Cardiac septum (tissue), 1 donor: ENCODE measurements around the gene CNP. TPM values are rescaled to one million over a fixed set of nuclear protein-coding genes. Genes with fewer than 3 reads are reported as not detected.
"Not testable (repeated sequence)": the region's sequence is repeated elsewhere in the genome, so short reads cannot be mapped to it uniquely, and the experiment has no call there.

ENCODE experiments used
- DNase-seq: peaks from one replicate; pipeline ENCODE4 v3.0.0-alpha.2; 2020; ENCODE audit warnings: low spot score
- intact Hi-C: fragments of 100-400 bp; cut with DNase I; formaldehyde crosslinking; loops from one replicate; pipeline ENCODE4 v1.14.0; 2022
- long read RNA-seq: library from polyadenylated mRNA; unstranded; transcript quantifications from one replicate; pipeline ENCODE4 v2.0.0, GENCODE V29; 2021
- total RNA-seq: library from RNA; stranded (reverse); fragmentation: NEBNext Ultra II Directional; extraction: Animal tissue kit (Norgen Biotek cat#: 25700); gene quantifications from one replicate; pipeline ENCODE4 v1.2.1, GENCODE V29; 2021
- donor health status: DM: no; HTN: no; CAD: no.

CNP gene
- total RNA-seq, result 24.2 TPM
- long read RNA-seq, full-length matches to known transcripts, result 43 of 51 reads
- long read RNA-seq, partial matches to known transcripts, result 3 of 51 reads
- long read RNA-seq, other reads (novel, unspliced or antisense), result 5 of 51 reads

DNA sequence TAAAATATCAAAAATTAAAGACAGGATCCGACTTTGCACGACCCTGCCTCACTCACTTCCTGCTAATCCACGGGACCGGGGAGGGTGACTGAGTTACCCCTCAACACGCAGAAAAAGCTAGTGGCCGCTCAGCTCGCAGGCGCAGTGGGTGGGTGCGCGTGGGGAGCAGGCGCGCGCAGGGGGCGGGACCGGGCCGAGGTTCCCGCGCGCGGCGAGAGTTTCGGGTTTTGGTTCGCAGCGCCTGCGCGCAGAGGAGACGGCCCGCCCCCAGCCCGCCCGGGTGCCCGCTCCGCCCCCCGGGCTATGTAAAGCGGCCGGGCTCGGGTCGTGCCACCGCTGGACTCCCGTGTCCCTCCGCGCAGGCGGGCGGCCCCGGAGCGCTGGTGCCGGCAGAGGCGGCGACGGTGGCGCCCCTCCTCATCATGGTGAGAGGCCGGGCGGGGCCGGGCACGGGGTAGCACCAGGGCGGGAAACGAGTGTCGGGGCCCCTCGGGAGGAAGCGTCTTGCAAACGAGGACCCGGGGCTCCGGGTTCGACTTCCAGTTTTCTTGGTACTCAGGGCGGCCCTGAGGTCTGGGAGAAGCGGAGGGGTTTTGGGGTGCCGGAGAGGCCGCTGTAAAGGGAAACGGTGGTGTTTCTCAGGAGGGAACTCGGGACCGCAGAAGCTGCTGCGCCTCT is at the start of gene CNP:
TSS of gene CNP (plus strand) at position 333 of the 678 bp plus-strand sequence. CDS start at position 423, 90 bp downstream.
- peak; percentile 96 for DNase-seq
- intact Hi-C loops, result loop anchor here (2.0 kb wide), 1 partner anchor 54 kb away; the partner anchor contains the start of gene NKIRAS2

DNA sequence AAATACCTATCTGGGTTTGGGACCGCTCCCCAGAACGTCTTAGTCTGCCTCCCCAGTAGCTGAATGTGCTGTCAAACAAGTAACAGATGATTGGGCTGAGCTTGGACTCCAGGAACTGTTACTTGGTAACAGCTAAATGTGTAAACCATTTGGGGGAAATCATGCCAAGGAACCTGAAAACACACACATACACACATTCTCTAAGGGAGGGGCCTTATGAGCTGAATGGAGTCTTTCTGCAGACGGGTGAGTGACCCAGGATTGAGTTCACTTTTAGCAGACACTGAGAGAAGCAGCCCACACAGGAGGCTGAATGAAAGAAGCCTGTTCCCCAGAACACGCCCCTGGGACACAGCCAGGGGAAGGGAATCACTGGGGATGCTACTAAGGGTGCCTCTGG is 49.4 kb upstream of the CNP start:
- intact Hi-C loops, result loop anchor here (10.0 kb wide), 1 partner anchor 62 kb away; no protein-coding TSS in a partner anchor
- DNase-seq, result no peak

DNA sequence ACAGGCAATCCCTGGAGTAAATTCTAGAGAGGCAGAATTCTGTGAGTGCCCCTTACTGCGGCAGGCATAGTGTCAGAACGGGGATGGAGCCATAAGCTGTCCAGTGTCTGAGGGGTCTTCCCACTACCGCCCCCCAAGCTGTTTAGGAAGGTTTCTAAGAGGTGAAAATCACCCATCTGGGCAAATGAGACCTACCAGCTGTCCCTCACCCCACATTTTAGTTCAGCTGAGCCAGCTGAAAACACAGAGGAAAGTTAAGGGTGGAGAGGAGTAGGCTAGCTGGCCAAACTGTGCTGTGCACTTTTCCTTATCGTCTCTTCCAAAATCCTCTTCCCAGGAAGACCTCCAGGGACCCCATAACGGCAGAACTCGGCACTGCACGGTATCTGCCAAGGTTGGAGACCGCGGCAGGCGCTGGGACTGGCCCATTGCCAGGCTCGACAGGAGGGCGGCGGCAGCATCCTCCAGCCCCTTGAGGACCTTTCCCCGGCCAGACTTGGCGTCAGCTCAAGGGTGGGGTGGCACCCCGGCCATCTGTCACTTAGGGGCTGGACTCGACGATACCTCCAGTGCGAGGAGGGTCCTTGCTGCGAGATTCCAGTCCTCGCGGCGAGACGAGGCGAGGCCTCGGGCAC is 48.8 kb upstream of the CNP start:
- intact Hi-C loops, result loop anchor here (10.0 kb wide), 1 partner anchor 63 kb away; no protein-coding TSS in a partner anchor
- DNase-seq, result no peak

DNA sequence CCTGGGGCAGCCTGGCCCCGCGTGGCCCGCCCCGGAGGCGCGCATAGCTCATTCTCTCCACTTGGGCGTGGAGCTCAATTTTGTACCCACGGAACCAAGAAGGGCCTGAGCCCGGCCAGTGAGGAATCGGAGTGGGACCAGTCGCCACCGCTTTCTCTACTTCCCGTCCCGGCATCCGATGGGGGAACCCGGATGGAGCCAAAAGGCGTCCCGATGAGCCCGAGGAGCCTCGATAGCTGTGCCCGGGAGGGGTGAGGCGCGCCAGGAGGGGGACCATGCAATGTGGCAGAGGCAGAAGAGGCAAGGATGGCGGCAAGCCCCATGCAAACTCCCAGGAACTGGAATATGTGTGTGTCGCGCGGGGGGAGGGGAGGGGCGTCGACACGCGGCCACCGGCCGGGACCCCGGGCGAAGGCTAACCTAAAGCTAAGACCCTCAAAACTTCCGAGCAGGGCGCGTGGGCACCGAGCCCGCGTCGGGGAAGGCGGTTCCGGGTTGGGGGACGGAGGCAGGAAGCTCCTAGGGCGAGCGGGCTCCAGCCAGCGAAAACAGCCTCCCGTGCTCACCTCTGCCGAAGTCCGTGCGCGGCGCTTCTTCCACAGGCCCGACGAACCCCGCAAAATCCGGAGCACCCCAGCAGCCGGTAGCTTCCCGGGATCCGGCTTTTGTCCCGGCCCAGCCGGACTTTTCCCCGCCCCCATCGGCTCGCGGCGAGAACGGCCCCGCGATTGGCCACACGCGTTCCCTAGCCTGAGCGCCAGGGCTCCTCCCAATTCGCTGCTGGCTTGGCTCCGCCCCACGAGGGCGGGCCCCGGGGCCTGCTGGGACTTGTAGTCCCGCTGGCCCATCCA is 48.1 kb upstream of the CNP start, which contains the start of gene ACLY:
TSS of gene ACLY (minus strand) at position 638 of the 851 bp plus-strand sequence. CDS start 5,078 bp downstream, outside the sequence.
- intact Hi-C loops, result loop anchor here (1.0 to 10.0 kb wide), 2 partner anchors 12 to 64 kb away; partner anchors contain the start of gene ODAD4
- DNase-seq, result peak; percentile 99

DNA sequence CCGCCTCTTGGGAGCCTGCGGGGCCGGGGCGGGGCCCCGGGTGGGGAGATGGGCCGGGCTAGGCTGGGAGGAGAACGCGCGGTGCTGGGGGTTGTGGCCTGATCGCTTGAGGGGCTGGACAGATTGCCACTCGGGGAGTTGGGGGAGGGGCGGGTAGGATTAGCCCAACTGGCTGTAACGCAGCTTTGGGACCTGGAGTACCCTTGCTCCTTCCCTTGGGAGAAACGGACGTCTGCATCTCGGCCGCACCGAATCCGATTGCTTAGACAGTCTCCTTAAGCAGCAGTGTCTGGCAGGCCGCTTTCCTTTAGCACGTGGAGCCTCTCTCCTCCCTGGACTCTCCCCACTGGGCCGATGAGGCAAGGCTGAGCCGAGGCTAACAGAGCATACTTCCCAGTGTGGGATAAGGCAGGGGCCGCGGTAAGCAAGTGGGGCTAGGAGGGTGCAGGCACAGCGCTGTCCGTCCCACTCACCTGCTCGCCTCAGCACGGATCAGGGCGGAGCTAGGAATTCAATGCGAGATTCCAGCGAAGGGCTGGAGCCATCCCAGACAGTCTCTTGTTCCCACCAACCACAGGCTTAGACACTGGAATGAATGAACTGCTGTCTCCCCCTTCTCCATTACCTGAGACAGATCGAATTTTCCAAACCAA is 47.3 kb upstream of the CNP start:
- intact Hi-C loops, result loop anchor here (1.0 to 10.0 kb wide), 2 partner anchors 11 to 64 kb away; partner anchors contain the start of gene ODAD4

DNA sequence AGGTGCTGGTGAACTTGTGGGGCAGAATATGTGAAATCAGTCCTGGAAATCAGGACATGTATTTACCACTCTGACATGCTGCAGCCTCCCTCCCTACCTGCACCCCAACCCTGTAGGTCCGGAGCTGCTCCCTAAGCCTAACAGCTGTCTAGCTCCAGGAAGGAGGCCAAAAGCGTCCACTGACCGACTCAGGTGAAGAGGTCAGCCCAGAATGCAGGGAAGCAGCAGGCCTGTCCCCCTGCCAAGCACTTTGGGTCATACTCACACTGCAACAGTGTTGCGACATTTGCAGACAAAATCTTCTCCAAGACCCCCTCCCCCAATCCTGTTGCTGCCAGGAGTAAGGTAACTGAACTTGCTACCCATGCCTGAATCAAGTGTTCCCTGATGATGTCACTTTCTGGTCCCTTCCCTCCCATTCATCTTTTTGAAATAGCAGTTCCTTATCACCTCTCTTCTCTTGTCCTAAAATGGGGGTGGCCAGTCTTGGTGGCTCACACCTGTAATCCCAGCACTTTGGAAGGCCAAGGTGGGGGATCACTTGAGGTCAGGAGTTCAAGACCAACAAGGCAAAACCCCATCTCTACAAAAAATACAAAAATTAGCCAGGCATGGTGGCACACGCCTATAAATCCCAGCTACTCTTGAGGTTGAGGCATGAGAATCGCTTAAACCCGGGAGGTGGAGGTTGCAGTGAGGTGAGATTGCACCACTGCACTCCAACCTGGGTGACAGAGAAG is 46.6 kb upstream of the CNP start:
- intact Hi-C loops, result loop anchor here (1.0 to 10.0 kb wide), 2 partner anchors 10 to 65 kb away; partner anchors contain the start of gene ODAD4
- DNase-seq, result no peak

More for the DNA sequence above, 47.3 kb upstream of the CNP start:
- no peak for DNase-seq

DNA sequence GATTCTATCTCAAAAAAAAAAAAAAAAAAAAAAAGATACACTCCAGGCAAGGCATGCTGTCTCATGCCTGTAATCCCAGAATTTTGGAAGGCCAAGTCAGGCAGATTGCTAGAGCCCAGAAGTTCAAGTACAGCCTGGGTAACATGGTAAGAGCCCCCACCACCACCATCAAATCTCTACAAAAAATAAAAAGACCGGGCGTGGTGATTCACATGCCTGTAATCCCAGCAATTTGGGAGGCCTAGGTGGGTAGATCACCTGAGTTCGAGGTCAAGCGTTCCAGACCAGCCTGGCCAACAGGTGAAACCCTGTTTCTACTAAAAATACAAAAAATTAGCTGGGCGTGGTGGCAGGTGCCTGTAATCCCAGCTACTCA is 46.0 kb upstream of the CNP start:
- DNase-seq, result no peak
- intact Hi-C loops, result no loop called here

DNA sequence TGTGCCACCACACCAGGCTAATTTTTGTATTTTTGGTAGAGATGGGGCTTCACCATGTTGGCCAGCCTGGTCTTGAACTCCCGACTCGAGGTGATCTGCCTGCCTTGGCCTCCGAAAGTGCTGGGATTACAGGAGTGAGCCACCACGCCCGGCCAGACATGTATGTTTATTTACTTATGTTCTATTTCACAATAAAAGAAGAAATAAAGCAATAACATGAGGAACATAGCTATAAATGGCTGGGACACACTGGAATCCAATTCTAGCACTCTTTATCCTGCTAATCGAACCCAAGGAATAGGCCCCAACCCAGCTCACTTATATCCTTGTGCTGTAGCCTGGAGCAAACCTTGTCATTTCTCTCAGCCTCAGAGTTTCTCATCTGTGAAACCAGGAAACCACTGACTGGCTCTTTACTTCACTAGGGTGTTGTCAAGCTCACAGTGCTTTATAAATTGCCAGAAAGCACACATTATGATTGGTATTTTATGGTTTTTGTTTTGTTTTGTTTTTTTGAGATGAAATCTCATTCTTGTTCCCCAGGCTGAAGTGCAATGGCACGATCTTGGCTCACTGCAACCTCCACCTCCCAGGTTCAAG is 40.5 kb upstream of the CNP start:
- DNase-seq, result no peak
- intact Hi-C loops, result no loop called here

DNA sequence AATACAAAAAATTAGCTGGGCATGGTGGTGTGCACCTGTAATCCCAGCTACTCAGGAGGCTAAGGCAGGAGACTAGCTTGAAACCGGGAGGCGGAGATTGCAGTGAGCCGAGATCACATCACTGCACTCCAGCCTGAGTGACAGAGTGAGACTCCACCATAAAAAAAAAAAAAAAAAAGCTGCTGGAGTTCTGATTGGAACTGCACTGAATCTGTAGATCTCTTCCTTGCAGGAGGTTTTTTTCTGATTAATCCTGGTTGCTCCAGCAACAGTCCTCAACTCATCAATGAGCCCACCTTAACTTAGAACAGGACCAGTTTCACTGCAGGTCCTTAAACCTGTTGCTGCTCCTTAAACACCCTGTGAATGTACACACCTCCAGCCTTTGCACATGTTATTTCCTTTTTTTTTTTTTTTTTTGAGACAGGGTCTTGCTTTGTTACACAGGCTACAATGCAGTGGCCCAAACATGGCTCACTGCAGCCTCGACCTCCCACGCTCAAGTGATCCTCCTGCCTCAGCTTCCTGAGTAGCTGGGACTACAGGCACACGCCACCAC is 37.8 kb upstream of the CNP start:
- intact Hi-C loops, result no loop called here
- no peak for DNase-seq

DNA sequence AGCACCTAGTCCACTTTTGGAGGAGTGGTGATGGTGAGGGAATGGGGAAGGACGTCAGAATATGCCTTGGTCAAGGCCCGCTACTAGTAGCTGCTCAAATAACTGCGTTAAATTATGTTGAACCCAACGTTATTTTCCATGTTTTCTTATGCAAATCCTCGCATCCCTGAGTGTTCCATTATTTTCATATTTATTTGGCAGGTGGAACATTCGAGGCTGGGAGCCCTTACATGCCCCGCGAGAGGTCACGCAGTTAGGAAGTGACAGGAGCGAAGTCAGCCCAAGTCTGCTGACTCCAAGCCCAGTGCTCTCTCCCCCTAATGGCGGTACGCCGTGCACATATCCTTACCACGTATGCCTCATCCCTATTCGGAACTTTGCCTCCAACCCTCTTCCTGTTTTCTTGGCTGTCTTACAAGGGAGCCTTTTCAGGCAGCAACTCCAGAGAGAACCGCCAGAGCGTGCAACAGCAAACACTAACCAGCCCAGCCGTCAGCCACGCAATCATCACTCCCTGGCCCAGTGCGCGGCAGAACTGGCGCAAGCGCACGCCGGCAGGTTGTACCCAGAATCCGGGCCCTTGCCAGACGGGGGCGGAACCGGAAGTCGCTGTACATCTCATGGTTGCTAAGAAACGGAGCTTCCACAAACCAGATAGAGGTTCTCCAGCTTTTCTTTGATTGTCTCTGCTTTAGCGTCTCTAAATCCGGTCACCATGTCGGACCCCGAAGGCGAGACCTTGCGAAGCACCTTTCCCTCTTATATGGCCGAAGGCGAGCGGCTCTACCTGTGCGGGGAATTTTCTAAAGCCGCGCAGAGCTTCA is 36.4 kb upstream of the CNP start, which contains the start of gene ODAD4:
TSS of gene ODAD4 (plus strand) at position 609 of the 824 bp plus-strand sequence. CDS start at position 716, 107 bp downstream.
- intact Hi-C loops, result loop anchor here (1.0 kb wide), 1 partner anchor 11 kb away; no protein-coding TSS in a partner anchor
- DNase-seq, result peak; percentile 97

DNA sequence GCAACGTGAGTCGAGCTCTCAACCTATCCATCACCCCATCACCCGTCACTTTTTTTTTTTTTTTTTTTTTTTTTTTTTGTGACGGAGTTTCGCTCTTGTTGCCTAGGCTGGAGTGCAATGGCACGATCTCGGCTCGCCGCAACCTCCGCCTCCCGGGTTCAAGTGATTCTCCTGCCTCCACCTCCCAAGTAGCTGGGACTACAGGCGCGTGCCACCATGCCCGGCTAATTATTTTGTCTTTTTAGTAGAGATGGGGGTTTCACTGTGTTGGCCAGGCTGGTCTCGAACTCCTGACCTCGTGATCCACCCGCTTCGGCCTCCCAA is 35.8 kb upstream of the CNP start:
- not testable (repeated sequence) for DNase-seq
- intact Hi-C loops, result loop anchor here (1.0 kb wide), 1 partner anchor 11 kb away; no protein-coding TSS in a partner anchor

DNA sequence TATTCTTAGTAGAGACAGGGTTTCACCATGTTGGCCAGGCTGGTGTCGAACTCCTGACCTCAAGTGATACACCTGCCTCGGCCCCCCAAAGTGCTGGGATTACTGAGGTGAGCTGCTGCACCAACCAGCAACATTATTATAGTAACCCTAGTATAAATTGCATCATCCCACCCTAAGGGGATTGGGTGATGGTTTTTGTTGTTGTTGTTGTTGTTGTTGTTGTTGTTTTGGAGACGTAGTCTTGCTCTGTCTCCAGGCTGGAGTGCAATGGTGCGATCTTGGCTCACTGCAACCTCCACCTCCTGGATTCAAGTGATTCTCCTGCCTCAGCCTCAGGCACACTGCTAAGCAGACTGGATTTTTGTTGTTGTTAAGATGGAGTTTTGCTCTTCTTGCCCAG is 34.9 kb upstream of the CNP start:
- intact Hi-C loops, DNase-seq: not testable (repeated sequence)

DNA sequence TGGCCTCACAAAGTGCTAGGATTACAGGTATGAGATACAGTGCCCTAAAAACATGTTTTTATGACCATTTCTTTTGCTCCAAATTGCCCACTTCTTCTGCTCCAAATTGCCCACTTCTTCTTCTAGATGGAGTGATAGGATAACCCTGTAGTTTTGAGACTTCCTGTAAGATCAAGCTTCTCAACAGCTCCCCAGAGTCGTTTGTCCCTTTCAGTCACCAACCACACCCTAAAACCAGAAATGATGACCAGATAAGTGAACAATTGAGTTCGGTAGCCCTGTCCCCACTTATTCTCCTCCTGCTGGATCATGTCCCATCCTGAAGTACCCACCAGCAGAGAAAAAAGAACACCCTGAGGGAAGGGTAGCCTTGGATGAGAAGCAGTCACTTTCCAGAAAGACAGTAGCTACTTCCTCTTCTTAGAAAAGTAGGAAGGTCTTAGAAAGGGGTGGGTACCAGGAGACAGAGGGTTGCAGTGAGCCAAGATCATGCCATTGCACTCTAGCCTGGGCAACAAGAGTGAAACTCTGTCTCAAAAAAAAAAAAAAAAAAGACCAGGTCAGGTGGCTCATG is 33.7 kb upstream of the CNP start:
- no peak for DNase-seq
- intact Hi-C loops, result no loop called here

DNA sequence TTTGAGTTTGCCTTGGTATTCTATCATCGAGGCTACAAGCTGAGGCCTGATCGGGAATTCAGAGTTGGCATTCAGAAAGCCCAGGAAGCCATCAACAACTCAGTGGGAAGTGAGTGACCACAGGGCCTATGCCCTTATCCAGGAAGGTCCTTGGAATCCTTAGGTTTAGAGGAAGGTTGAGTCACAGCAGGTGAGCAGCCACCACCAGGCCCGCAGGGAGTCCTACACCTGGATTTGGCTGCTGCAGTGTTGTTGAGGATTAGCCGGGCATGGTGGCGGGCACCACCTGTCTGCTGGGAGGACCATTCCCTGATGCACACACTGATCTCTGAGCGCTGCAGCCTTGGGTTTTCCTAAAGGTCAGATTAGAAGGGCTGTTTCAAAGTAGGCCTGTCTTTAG is 31.0 kb upstream of the CNP start:
- no peak for DNase-seq
- intact Hi-C loops, result no loop called here

DNA sequence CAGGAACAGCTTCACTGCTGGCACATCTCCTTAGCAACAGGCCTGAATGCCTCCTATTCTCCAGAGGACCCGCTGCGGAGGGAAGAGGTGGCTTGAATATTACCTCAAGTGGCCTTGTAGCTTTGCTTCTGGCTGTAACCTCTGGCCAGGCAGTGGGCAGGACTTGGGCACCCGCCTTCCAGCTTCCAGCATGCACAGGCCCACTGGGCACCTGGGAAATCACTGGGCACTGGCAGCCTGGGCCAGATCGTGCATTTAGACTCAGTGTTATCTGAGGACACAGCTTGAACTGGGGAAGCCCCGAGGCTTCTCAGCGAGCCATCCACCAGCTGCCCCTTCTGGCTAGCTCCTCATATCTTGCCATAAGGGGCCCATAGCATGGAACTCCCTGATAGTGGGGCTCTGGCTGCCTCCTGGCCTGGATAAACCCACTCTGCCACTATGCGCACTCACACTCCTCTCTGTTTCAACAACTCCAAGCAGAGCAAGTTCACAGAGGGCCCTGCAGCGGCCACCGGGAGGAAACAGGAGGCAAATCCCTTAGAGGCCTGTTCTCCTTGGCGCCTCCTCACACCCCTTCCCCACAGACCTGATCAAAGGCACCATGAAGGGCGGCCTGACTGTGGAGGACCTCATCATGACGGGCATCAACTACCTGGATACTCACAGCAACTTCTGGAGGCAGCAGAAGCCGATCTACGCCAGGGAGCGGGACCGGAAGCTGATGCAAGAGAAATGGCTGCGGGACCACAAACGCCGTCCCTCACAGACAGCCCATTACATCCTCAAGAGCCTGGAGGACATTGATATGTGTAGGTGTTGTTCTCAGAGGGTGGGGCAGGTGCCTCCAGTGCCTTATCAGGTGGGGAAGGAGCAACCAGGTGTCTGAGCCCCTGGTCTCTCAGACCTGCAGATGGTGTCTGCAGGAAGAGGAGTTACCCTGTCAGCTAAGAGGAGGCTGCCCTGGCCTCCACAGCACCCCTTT is 28.3 kb upstream of the CNP start:
- DNase-seq, result peak; percentile 78
- intact Hi-C loops, result no loop called here
